Esophagus muscularis mucosa (tissue), 4 donors: ENCODE results near the gene MZT2B.

Experiments
- EP300 ChIP-seq: sonication (generic); formaldehyde crosslinking; IDR thresholded peaks from one replicate; pipeline ENCODE4 v1.6.1; 2017; ENCODE audit warnings: antibody characterized with exemption
- POLR2AphosphoS5 ChIP-seq, 2 donors: sonication (generic); formaldehyde crosslinking; IDR thresholded peaks; one replicate each; pipeline ENCODE4 v1.6.1; 2017; ENCODE audit warnings: antibody characterized with exemption in 2 of 2
- TF ChIP-seq, protein P1 (sequence below), 3 experiments: fragments of 200-600 bp in 2 of 3; fragments of 450-650 bp in 1 of 3; sonication (generic) in 2 of 3; IDR thresholded peaks; one replicate each; pipeline ENCODE4 v1.5.1; 2017 to 2019; ENCODE audit warnings: antibody characterized with exemption in 3 of 3, mild to moderate bottlenecking in 2 of 3, moderate library complexity in 1 of 3

DNA sequence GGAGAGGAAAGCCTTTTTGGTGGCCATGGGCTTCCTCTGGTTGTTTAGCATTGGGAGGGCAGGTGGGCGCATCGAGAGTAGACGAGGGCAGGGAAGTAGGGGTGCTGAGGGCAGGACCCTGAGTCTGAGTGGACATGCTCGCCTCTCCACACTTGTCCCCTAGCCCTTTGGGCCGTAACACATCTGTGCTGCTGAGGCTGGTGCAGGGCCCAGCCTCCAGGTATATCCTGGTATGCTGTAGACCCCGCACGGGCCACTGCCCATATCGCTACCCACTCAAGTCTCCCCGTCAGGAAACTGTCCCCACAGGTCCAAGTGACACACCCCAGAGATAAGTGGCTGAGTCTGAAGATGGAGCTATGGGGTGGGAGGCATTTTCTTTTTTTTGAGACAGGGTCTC, 23.4 kb upstream of the MZT2B start:
- TF ChIP-seq, protein P1, sequence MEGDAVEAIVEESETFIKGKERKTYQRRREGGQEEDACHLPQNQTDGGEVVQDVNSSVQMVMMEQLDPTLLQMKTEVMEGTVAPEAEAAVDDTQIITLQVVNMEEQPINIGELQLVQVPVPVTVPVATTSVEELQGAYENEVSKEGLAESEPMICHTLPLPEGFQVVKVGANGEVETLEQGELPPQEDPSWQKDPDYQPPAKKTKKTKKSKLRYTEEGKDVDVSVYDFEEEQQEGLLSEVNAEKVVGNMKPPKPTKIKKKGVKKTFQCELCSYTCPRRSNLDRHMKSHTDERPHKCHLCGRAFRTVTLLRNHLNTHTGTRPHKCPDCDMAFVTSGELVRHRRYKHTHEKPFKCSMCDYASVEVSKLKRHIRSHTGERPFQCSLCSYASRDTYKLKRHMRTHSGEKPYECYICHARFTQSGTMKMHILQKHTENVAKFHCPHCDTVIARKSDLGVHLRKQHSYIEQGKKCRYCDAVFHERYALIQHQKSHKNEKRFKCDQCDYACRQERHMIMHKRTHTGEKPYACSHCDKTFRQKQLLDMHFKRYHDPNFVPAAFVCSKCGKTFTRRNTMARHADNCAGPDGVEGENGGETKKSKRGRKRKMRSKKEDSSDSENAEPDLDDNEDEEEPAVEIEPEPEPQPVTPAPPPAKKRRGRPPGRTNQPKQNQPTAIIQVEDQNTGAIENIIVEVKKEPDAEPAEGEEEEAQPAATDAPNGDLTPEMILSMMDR (IDR thresholded peaks at IDR 0.05), result no peak
- TF ChIP-seq EP300 (no peak), POLR2AphosphoS5 (IDR thresholded peaks at IDR 0.05) (no peak)
